Urinary bladder (tissue), 4 donors: ENCODE data around the gene NKRF. TPM values are rescaled to one million over a fixed set of nuclear protein-coding genes. Genes with fewer than 3 reads are reported as not detected.

Experiments used
- DNase-seq: peaks from one replicate; pipeline ENCODE4 v3.0.0-alpha.2; 2015; ENCODE audit errors: extremely low spot score
- H3K27ac ChIP-seq: one replicate; pipeline ENCODE4 v1.5.1; 2013; ENCODE audit warnings: low read depth, mild to moderate bottlenecking, moderate library complexity
- H3K36me3 ChIP-seq: one replicate; pipeline ENCODE4 v1.6.1; 2013; ENCODE audit warnings: mild to moderate bottlenecking, moderate library complexity; ENCODE audit not compliant: insufficient read depth
- H3K4me1 ChIP-seq: one replicate; pipeline ENCODE4 v1.6.1; 2013; ENCODE audit warnings: mild to moderate bottlenecking, moderate library complexity; ENCODE audit not compliant: insufficient read depth
- H3K4me3 ChIP-seq: one replicate; pipeline ENCODE4 v1.5.1; 2013; ENCODE audit warnings: low read depth, low read length
- WGBS: extraction: QIAGEN DNeasy Blood & Tissue Kit; methylation state at CpG from one replicate; pipeline ENCODE4 v1.1.7; 2013; 5-methylcytosine and 5-hydroxymethylcytosine counted together
- polyA plus RNA-seq: library from polyadenylated mRNA; stranded (reverse); fragments of 200-250 nt; gene quantifications from one replicate; pipeline ENCODE4 v1.2.3, GENCODE V29; 2013
- total RNA-seq: library from RNA; depleted of rRNA; stranded (reverse); fragments of >200 nt; gene quantifications from one replicate; pipeline ENCODE4 v1.2.3, GENCODE V29; 2014
- donor health status: healthy with polysubstance abuse.
- donor health status: healthy.

The NKRF gene
- total and polyA plus RNA-seq, 2 donors: 5.0 to 8.6 TPM

GRCh38 chrX:119589810-119590209, 16.4 kb downstream of the NKRF start:
- Histone ChIP-seq H3K27ac (no peak overlapping the region), H3K4me1 (no peaks in the 10 kb centered on the region), H3K36me3 (no peaks in the 10 kb centered on the region), H3K4me3 (no peak overlapping the region)
- WGBS: 94% methylated on average over 5 of the region's 5 CpGs
- DNase-seq: no peak

- Histone ChIP-seq H3K36me3 (no peaks in the 10 kb centered on the region), H3K4me3 (no peak overlapping the region), H3K27ac (no peak overlapping the region), H3K4me1 (no peaks in the 10 kb centered on the region)
- no peak for DNase-seq
- WGBS: 39% methylated on average over 2 of the region's 2 CpGs
Measured at GRCh38 chrX:119583431-119584059, 22.7 kb downstream of the NKRF start.

GRCh38 chrX:119579414-119579813, 26.8 kb downstream of the NKRF start:
- no peak for DNase-seq
- no peak overlapping the region for H3K4me3 ChIP-seq
- H3K36me3 ChIP-seq: no peaks in the 10 kb centered on the region
- no peaks in the 10 kb centered on the region for H3K4me1 ChIP-seq
- no peak overlapping the region for H3K27ac ChIP-seq

- Histone ChIP-seq H3K4me1 (no peaks in the 10 kb centered on the region), H3K4me3 (peak within 1 kb of the TSS; percentile 86), H3K27ac (peak within 1 kb of the TSS; percentile 94), H3K36me3 (no peaks in the 10 kb centered on the region)
- DNase-seq: peak; percentile 73
- WGBS: under 1% methylated on average over 79 of the region's 86 CpGs
Measured at GRCh38 chrX:119574394-119575266, 31.6 kb downstream of the NKRF start, which contains the start of gene UBE2A. TSS of gene UBE2A (plus strand) at chrX:119574563. CDS start at chrX:119574712, 149 bp downstream.

- H3K4me1 ChIP-seq: no peaks in the 10 kb centered on the region
- H3K36me3 ChIP-seq: no peaks in the 10 kb centered on the region
- under 1% methylated on average over 30 of the region's 30 CpGs for WGBS
- H3K4me3 ChIP-seq: peak overlapping the region; percentile 86
- H3K27ac ChIP-seq: peak overlapping the region; percentile 83
- no peak for DNase-seq
Measured at GRCh38 chrX:119573840-119574393, 32.3 kb downstream of the NKRF start.

GRCh38 chrX:119573222-119573621, 33.0 kb downstream of the NKRF start:
- no peaks in the 10 kb centered on the region for H3K4me1 ChIP-seq
- H3K36me3 ChIP-seq: no peaks in the 10 kb centered on the region
- WGBS: 59% methylated on average over 3 of the region's 3 CpGs
- H3K4me3 ChIP-seq: no peak overlapping the region
- no peak for DNase-seq
- H3K27ac ChIP-seq: no peak overlapping the region

- no peaks in the 10 kb centered on the region for H3K36me3 ChIP-seq
- H3K4me1 ChIP-seq: no peaks in the 10 kb centered on the region
- H3K4me3 ChIP-seq: no peak overlapping the region
- DNase-seq: no peak
- WGBS: 86% methylated on average over 6 of the region's 6 CpGs
- H3K27ac ChIP-seq: no peak overlapping the region
Measured at GRCh38 chrX:119570351-119570835, 35.8 kb downstream of the NKRF start.

- Histone ChIP-seq H3K4me1 (no peaks in the 10 kb centered on the region), H3K27ac (peak within 1 kb of the TSS; percentile 38), H3K36me3 (no peaks in the 10 kb centered on the region), H3K4me3 (peak within 1 kb of the TSS; percentile 53)
- DNase-seq: peak; percentile 73
- under 1% methylated on average over 27 of the region's 27 CpGs for WGBS
Measured at GRCh38 chrX:119565107-119565663, 41.0 kb downstream of the NKRF start, which contains the start of gene STEEP1. TSS of gene STEEP1 (minus strand) at chrX:119565409. CDS start at chrX:119565355, 54 bp downstream.

GRCh38 chrX:119552508-119552907, 53.7 kb downstream of the NKRF start:
- H3K4me1 ChIP-seq: no peaks in the 10 kb centered on the region
- WGBS: 90% methylated on average over 3 of the region's 3 CpGs
- no peaks in the 10 kb centered on the region for H3K36me3 ChIP-seq
- H3K4me3 ChIP-seq: no peak overlapping the region
- DNase-seq: no peak
- H3K27ac ChIP-seq: no peak overlapping the region

- DNase-seq: no peak
- H3K27ac ChIP-seq: no peak overlapping the region
- H3K36me3 ChIP-seq: no peaks in the 10 kb centered on the region
- no peaks in the 10 kb centered on the region for H3K4me1 ChIP-seq
- WGBS: 68% methylated on average over 7 of the region's 7 CpGs
- H3K4me3 ChIP-seq: no peak overlapping the region
Measured at GRCh38 chrX:119549327-119550016, 56.8 kb downstream of the NKRF start.

GRCh38 chrX:119541188-119541587, 65.0 kb downstream of the NKRF start:
- 67% methylated on average over 4 of the region's 4 CpGs for WGBS
- Histone ChIP-seq H3K36me3 (no peaks in the 10 kb centered on the region), H3K4me3 (no peak overlapping the region), H3K27ac (no peak overlapping the region), H3K4me1 (no peaks in the 10 kb centered on the region)
- no peak for DNase-seq

GRCh38 chrX:119539872-119540271, 66.4 kb downstream of the NKRF start:
- DNase-seq: no peak

More at GRCh38 chrX:119539872-119540271, 66.4 kb downstream of the NKRF start:
- H3K4me1 ChIP-seq: no peaks in the 10 kb centered on the region
- WGBS: 46% methylated on average over 2 of the region's 2 CpGs
- H3K27ac ChIP-seq: no peak overlapping the region
- no peak overlapping the region for H3K4me3 ChIP-seq
- H3K36me3 ChIP-seq: no peaks in the 10 kb centered on the region
